Measurements from ENCODE around the gene TCEAL4. TPM values are rescaled to one million over a fixed set of nuclear protein-coding genes. Genes with fewer than 3 reads are reported as not detected.

The TCEAL4 gene
- total RNA-seq, 1 donor from 2014 or later, result 140 TPM

- Histone ChIP-seq H3K36me3 (no peaks in the 10 kb centered on the region), H3K4me3 (no peak overlapping the region), H3K9me3 (no peaks in the 10 kb centered on the region), H3K27ac (no peak overlapping the region), H3K4me1 (no peaks in the 10 kb centered on the region), H3K27me3 (no peaks in the 10 kb centered on the region)
- TF ChIP-seq POLR2AphosphoS5 (IDR thresholded peaks at IDR 0.05; ENCODE audit: insufficient read depth in 1 of 2, low read depth in 1 of 2), result no peak
- intact Hi-C loops (cut with DNase I), result no loop called here
- no peak for DNase-seq (ENCODE audit: extremely low spot score in 2 of 2)
These were observed 19.6 kb upstream of the TCEAL4 start for GRCh38 chrX:103565752-103566151.

- intact Hi-C loops (cut with DNase I), result no loop called here
These were observed 14.2 kb upstream of the TCEAL4 start for GRCh38 chrX:103571121-103571520.

DNA sequence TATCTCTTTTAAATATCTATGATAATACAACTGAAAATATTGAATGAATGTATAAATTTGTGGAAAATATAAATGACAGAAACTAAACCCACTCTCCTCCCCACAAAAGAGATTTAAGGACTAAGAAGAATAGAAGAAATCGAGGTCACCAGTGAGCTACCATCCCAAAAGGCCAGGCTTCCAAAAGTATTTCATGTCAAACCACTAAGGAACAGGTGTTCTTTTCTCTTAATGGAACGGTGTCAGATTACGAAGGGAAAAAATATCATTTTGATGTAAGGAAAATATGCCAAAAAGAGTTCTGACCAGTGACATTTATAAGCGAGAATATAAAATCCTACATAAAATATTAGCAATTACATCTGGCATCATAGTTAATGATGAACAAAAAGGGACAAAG lies 13.6 kb upstream of the TCEAL4 start:
- no peaks in the 10 kb centered on the region for H3K36me3 ChIP-seq
- intact Hi-C loops (cut with DNase I), result no loop called here
- no peaks in the 10 kb centered on the region for H3K9me3 ChIP-seq
- no peaks in the 10 kb centered on the region for H3K27me3 ChIP-seq
- TF ChIP-seq, protein P1, sequence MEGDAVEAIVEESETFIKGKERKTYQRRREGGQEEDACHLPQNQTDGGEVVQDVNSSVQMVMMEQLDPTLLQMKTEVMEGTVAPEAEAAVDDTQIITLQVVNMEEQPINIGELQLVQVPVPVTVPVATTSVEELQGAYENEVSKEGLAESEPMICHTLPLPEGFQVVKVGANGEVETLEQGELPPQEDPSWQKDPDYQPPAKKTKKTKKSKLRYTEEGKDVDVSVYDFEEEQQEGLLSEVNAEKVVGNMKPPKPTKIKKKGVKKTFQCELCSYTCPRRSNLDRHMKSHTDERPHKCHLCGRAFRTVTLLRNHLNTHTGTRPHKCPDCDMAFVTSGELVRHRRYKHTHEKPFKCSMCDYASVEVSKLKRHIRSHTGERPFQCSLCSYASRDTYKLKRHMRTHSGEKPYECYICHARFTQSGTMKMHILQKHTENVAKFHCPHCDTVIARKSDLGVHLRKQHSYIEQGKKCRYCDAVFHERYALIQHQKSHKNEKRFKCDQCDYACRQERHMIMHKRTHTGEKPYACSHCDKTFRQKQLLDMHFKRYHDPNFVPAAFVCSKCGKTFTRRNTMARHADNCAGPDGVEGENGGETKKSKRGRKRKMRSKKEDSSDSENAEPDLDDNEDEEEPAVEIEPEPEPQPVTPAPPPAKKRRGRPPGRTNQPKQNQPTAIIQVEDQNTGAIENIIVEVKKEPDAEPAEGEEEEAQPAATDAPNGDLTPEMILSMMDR (IDR thresholded peaks at IDR 0.05), result no peak
- TF ChIP-seq POLR2AphosphoS5 (IDR thresholded peaks at IDR 0.05; ENCODE audit: insufficient read depth in 1 of 2, low read depth in 1 of 2), result no peak
- no peak for TF ChIP-seq POLR2A (IDR thresholded peaks at IDR 0.05)
- no peak overlapping the region for H3K4me3 ChIP-seq
- no peaks in the 10 kb centered on the region for H3K4me1 ChIP-seq
- DNase-seq (ENCODE audit: extremely low spot score in 2 of 2), result no peak
- H3K27ac ChIP-seq, result no peak overlapping the region

More at GRCh38 chrX:103571121-103571520, 14.2 kb upstream of the TCEAL4 start:
- Histone ChIP-seq H3K27me3 (no peaks in the 10 kb centered on the region), H3K36me3 (no peaks in the 10 kb centered on the region), H3K27ac (no peak overlapping the region), H3K9me3 (no peaks in the 10 kb centered on the region), H3K4me1 (no peaks in the 10 kb centered on the region), H3K4me3 (no peak overlapping the region)
- no peak for DNase-seq (ENCODE audit: extremely low spot score in 2 of 2)
- TF ChIP-seq POLR2A (IDR thresholded peaks at IDR 0.05), result no peak
- TF ChIP-seq POLR2AphosphoS5 (IDR thresholded peaks at IDR 0.05; ENCODE audit: insufficient read depth in 1 of 2, low read depth in 1 of 2), result no peak
- TF ChIP-seq, protein P1 (IDR thresholded peaks at IDR 0.05), result no peak

GRCh38 chrX:103573202-103573601 lies 12.1 kb upstream of the TCEAL4 start:
- Histone ChIP-seq H3K27me3 (no peaks in the 10 kb centered on the region), H3K36me3 (no peaks in the 10 kb centered on the region), H3K27ac (no peak overlapping the region), H3K4me3 (no peak overlapping the region), H3K4me1 (no peaks in the 10 kb centered on the region), H3K9me3 (no peaks in the 10 kb centered on the region)
- DNase-seq (ENCODE audit: extremely low spot score in 2 of 2), result no peak
- intact Hi-C loops (cut with DNase I), result no loop called here
- TF ChIP-seq POLR2A (IDR thresholded peaks at IDR 0.05) (no peak), POLR2AphosphoS5 (IDR thresholded peaks at IDR 0.05; ENCODE audit: insufficient read depth in 1 of 2, low read depth in 1 of 2) (no peak)
- TF ChIP-seq, protein P1 (IDR thresholded peaks at IDR 0.05), result no peak

DNA sequence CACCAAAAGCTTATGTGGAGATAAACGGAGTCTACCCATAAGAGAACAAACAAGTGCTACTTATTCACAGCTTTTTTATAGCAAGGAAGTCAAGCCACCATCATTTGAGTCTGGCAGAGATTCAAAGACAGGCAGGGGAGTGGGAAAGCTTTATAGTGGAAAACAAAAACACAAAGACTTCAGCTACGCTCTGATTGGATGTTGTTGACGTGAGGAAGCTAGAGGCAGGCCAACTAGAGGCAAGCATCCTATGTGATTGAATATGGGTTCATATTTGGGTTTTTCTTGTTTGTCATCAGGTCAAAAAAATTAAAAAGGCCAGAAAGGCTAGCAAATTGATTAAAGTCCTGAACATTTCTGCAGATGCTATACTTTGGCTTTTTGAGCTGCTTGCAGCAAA lies 719 bp upstream of the TCEAL4 start:
- H3K4me3 ChIP-seq, result peak overlapping the region; percentile 47 to 67
- DNase-seq (ENCODE audit: extremely low spot score in 2 of 2), result no peak
- intact Hi-C loops (cut with DNase I), result no loop called here
- H3K27me3 ChIP-seq, result no peaks in the 10 kb centered on the region
- H3K27ac ChIP-seq, result peak overlapping the region; percentile 92
- H3K4me1 ChIP-seq, result peaks cover 5% of the 10 kb centered on the region
- no peaks in the 10 kb centered on the region for H3K36me3 ChIP-seq
- TF ChIP-seq, protein P1 (IDR thresholded peaks at IDR 0.05), result no peak
- TF ChIP-seq POLR2A (IDR thresholded peaks at IDR 0.05) (no peak), POLR2AphosphoS5 (IDR thresholded peaks at IDR 0.05; ENCODE audit: insufficient read depth in 1 of 2, low read depth in 1 of 2) (no peak)
- H3K9me3 ChIP-seq, result no peaks in the 10 kb centered on the region

GRCh38 chrX:103586314-103586646 lies 965 bp downstream of the TCEAL4 start:
- no peaks in the 10 kb centered on the region for H3K27me3 ChIP-seq
- intact Hi-C loops (cut with DNase I), result no loop called here
- TF ChIP-seq, protein P1 (IDR thresholded peaks at IDR 0.05), result no peak
- no peak for TF ChIP-seq POLR2AphosphoS5 (IDR thresholded peaks at IDR 0.05; ENCODE audit: insufficient read depth in 1 of 2, low read depth in 1 of 2)
- no peak for TF ChIP-seq POLR2A (IDR thresholded peaks at IDR 0.05)
- H3K4me3 ChIP-seq, result peak overlapping the region; percentile 47 to 67
- peaks cover 5% of the 10 kb centered on the region for H3K4me1 ChIP-seq
- H3K9me3 ChIP-seq, result no peaks in the 10 kb centered on the region
- H3K27ac ChIP-seq, result peak overlapping the region; percentile 92
- no peak for DNase-seq (ENCODE audit: extremely low spot score in 2 of 2)
- H3K36me3 ChIP-seq, result no peaks in the 10 kb centered on the region
